GM12872 (cell line): ENCODE results near the gene PON3.

ENCODE experiments used
- CTCF ChIP-seq: IDR thresholded peaks from 3 replicates; pipeline ENCODE4 v1.5.1; 2011; ENCODE audit warnings: low read depth, mild to moderate bottlenecking, low read length, moderate library complexity; ENCODE audit not compliant: insufficient read depth

The PON3 gene

GRCh38 chr7:95427166-95427565 lies 31.0 kb upstream of the PON3 start:
- no peak for TF ChIP-seq CTCF

GRCh38 chr7:95425694-95426093 lies 29.5 kb upstream of the PON3 start:
- no peak for TF ChIP-seq CTCF

GRCh38 chr7:95424716-95425115 lies 28.5 kb upstream of the PON3 start:
- TF ChIP-seq CTCF: no peak

GRCh38 chr7:95421847-95422444 lies 25.8 kb upstream of the PON3 start:
- no peak for TF ChIP-seq CTCF

GRCh38 chr7:95421000-95421846 lies 25.0 kb upstream of the PON3 start:
- no peak for TF ChIP-seq CTCF

- no peak for TF ChIP-seq CTCF
Measured at GRCh38 chr7:95412075-95412474, 15.9 kb upstream of the PON3 start.

GRCh38 chr7:95411666-95412065 lies 15.5 kb upstream of the PON3 start:
- no peak for TF ChIP-seq CTCF
